PC-9 (cell line): ENCODE results near the gene ICAM3. TPM values are rescaled to one million over a fixed set of nuclear protein-coding genes. Genes with fewer than 3 reads are reported as not detected.
A peak's percentile ranks its signal among the peaks of the same experiment; 100 is the strongest.
"Not testable (repeated sequence)": the region's sequence is repeated elsewhere in the genome, so short reads cannot be mapped to it uniquely, and the experiment has no call there.

ENCODE experiments used
- BruUV-seq: library from RNA; stranded (reverse); fragments of 400-500 nt; replicated peaks from 2 replicates; lab custom pipeline; 2021; lab: Mats Ljungman, UMichigan
- CTCF ChIA-PET: fragments of 300-600 bp; sonication (Branson Sonifier 250); formaldehyde crosslinking; loops from one replicate; lab custom pipeline; 2022; ENCODE audit warnings: antibody characterized with exemption; lab: Charles Lee
- POLR2A ChIA-PET: fragments of 300-600 bp; sonication (Branson Sonifier 250); formaldehyde crosslinking; loops from one replicate; lab custom pipeline; 2022; ENCODE audit warnings: antibody characterized with exemption; ENCODE audit not compliant: unreplicated experiment; lab: Charles Lee
- DNase-seq, 2 experiments: peaks; one replicate each; pipeline versions ENCODE4 v3.0.0 to v3.0.0-alpha.2; 2015 to 2022; ENCODE audit warnings: mixed read lengths in 1 of 2
- H2AFZ ChIP-seq: fragments of 200-600 bp; sonication (generic); 2 replicates; pipeline ENCODE4 v1.8.1; 2017; ENCODE audit warnings: antibody characterized with exemption
- H3F3A ChIP-seq: fragments of 200-600 bp; sonication (generic); 2 replicates; pipeline ENCODE4 v1.8.1; 2017; ENCODE audit warnings: antibody characterized with exemption, mild to moderate bottlenecking, low read depth; ENCODE audit not compliant: insufficient read depth
- H3K27ac ChIP-seq: fragments of 200-600 bp; sonication (generic); 2 replicates; pipeline ENCODE4 v1.6.1; 2016; ENCODE audit warnings: mixed run types
- H3K27me3 ChIP-seq: fragments of 200-600 bp; sonication (generic); 2 replicates; pipeline ENCODE4 v1.6.1; 2016; ENCODE audit warnings: low read depth, mixed run types; ENCODE audit not compliant: insufficient read depth
- H3K36me3 ChIP-seq: fragments of 200-600 bp; sonication (generic); 2 replicates; pipeline ENCODE4 v1.6.1; 2016; ENCODE audit warnings: low read depth, mixed run types
- H3K4me1 ChIP-seq: fragments of 200-600 bp; sonication (generic); replicated peaks from 2 replicates; pipeline ENCODE4 v1.6.1; 2016; ENCODE audit warnings: mixed run types; ENCODE audit not compliant: insufficient read depth
- H3K4me2 ChIP-seq: fragments of 200-600 bp; sonication (generic); 2 replicates; pipeline ENCODE4 v1.6.1; 2017; ENCODE audit warnings: mixed run types
- H3K4me3 ChIP-seq: fragments of 200-600 bp; sonication (generic); 2 replicates; pipeline ENCODE4 v1.6.1; 2016; ENCODE audit warnings: mixed run types
- H3K79me2 ChIP-seq: fragments of 200-600 bp; sonication (generic); 2 replicates; pipeline ENCODE4 v1.6.1; 2017; ENCODE audit warnings: low read depth, mixed run types
- H3K9me2 ChIP-seq: fragments of 200-600 bp; sonication (generic); 2 replicates; pipeline ENCODE4 v1.8.1; 2017; ENCODE audit warnings: mild to moderate bottlenecking; ENCODE audit not compliant: insufficient read depth
- H3K9me3 ChIP-seq: fragments of 200-600 bp; sonication (generic); 2 replicates; pipeline ENCODE4 v1.8.1; 2016; ENCODE audit warnings: low read depth; ENCODE audit not compliant: insufficient read depth
- H4K20me1 ChIP-seq: fragments of 200-600 bp; sonication (generic); 2 replicates; pipeline ENCODE4 v1.8.1; 2017; ENCODE audit not compliant: insufficient read depth
- EZH2 ChIP-seq: fragments of 200-600 bp; sonication (generic); IDR thresholded peaks from 2 replicates; pipeline ENCODE4 v1.8.0; 2017; ENCODE audit warnings: antibody characterized with exemption, low read depth
- intact Hi-C: fragments of 100-400 bp; cut with micrococcal nuclease; formaldehyde crosslinking; loops from one replicate; pipeline ENCODE4 v1.10.0; 2022; ENCODE audit not compliant: unreplicated experiment
- total RNA-seq: library from RNA; stranded (reverse); gene quantifications from 2 replicates; pipeline ENCODE4 v1.2.3, GENCODE V29; 2021
- TF ChIP-seq, protein P1 (sequence below): fragments of 200-600 bp; sonication (generic); conservative IDR thresholded peaks from 2 replicates; pipeline ENCODE4 v1.6.1; 2017; ENCODE audit warnings: mixed run types, antibody characterized with exemption, mild to moderate bottlenecking, moderate library complexity

Gene ICAM3
- total RNA-seq, 1 experiment from 2014 or later = 22.7 TPM

DNA sequence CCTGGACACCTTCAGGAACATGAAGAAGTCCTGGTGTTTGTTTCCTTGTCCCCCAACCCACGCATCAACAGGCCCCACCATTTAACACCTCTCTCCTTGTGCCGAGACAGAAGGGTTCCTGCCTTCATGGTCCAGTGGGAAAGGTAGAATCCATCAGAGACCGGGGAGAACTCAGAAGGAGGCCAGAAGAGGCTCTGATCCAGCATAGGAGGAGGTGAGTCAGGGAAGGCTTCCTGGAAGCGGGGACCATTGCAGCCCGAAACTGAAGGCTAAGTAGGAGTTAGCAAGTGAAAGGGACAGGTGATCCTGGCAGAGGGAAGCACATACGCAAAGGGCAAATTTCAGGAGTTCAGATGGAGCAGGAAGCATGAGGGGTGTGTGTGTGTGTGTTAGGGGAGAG, 484 bp downstream of the ICAM3 start:
- CTCF ChIA-PET = no interaction called here
- no peak for DNase-seq
- no peaks in the 10 kb centered on the region for H3K36me3 ChIP-seq
- H3K79me2 ChIP-seq = no peaks in the 10 kb centered on the region
- intact Hi-C loops = no loop called here
- H3K4me2 ChIP-seq = no peak overlapping the region
- H3K27me3 ChIP-seq = no peaks in the 10 kb centered on the region
- H3F3A ChIP-seq = 0 out of 2 replicates have a peak, but pooled peaks cover 4% of the 10 kb centered on the region
- no peak overlapping the region for H3K27ac ChIP-seq
- H3K4me1 ChIP-seq = no peaks in the 10 kb centered on the region
- TF ChIP-seq, protein P1, sequence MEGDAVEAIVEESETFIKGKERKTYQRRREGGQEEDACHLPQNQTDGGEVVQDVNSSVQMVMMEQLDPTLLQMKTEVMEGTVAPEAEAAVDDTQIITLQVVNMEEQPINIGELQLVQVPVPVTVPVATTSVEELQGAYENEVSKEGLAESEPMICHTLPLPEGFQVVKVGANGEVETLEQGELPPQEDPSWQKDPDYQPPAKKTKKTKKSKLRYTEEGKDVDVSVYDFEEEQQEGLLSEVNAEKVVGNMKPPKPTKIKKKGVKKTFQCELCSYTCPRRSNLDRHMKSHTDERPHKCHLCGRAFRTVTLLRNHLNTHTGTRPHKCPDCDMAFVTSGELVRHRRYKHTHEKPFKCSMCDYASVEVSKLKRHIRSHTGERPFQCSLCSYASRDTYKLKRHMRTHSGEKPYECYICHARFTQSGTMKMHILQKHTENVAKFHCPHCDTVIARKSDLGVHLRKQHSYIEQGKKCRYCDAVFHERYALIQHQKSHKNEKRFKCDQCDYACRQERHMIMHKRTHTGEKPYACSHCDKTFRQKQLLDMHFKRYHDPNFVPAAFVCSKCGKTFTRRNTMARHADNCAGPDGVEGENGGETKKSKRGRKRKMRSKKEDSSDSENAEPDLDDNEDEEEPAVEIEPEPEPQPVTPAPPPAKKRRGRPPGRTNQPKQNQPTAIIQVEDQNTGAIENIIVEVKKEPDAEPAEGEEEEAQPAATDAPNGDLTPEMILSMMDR = no peak
- no peak for TF ChIP-seq EZH2
- H3K9me2 ChIP-seq = no peaks in the 10 kb centered on the region
- H3K4me3 ChIP-seq = no peak overlapping the region
- no TSS peak for BruUV-seq
- no peak overlapping the region for H2AFZ ChIP-seq
- no peaks in the 10 kb centered on the region for H3K9me3 ChIP-seq
- H4K20me1 ChIP-seq = no peaks in the 10 kb centered on the region
- POLR2A ChIA-PET = no interaction called here

DNA sequence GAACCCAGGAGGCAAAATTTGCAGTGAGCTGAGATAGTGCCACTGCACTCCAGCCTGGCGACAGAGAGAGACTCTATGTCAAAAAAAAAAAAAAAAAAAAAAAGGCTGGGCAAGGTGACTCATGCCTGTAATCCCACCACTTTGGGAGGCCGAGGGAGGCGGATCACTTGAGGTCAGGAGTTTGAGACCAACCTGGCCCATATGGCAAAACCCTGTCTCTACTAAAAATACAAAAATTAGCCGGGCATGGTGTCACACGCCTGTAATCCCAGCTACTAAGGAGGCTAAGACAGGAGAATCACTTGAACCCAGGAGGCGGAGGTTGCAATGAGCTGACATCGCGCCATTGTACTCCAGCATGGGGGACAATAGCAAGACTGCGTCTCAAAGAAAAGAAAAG, 2.7 kb downstream of the ICAM3 start:
- H3K27me3 ChIP-seq, H3K4me3 ChIP-seq, H3F3A ChIP-seq, H3K36me3 ChIP-seq, POLR2A ChIA-PET, H3K9me2 ChIP-seq, intact Hi-C loops, H3K27ac ChIP-seq, H3K4me1 ChIP-seq, DNase-seq, H2AFZ ChIP-seq, BruUV-seq, H3K9me3 ChIP-seq, H3K4me2 ChIP-seq, H4K20me1 ChIP-seq: not testable (repeated sequence)
- CTCF ChIA-PET = interaction anchor here (0.6 kb wide), 1 partner anchor 59 kb away, joined by 5 read pairs; no protein-coding TSS in a partner anchor
- H3K79me2 ChIP-seq = peaks cover 14% of the 10 kb centered on the region

DNA sequence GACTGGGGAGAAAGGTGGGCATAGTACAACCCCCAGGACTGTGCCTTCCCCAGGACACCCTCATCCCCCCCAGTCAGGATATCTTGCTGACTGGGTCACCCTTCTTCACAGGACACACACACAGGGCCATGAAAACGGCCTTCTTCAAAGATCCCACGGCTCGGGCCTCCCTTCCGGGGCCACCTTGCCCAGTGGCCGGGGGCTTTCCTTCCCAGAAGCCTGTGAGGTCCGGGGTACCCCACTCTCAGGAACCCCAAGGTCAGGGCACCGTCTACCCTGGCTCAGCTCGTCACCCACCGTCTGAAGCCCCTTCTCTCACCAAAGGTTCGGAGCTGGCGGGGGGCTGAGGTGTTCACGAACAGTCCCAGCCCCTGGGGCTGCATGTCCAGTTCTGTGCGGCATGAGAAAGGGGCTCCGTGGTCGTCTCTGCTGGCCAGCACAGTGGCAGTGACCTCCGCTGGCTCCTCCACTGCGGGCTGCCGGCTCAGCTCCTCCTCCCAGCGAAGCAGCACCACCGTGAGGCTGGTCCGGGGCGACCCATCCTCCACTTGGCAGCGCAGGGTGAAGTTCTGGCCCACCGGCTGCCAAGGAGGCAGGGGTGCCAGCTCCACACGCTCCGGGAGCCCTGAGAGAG, 4.0 kb downstream of the ICAM3 start:
- TF ChIP-seq, protein P1 = no peak
- no peak for TF ChIP-seq EZH2
- Histone ChIP-seq H3K4me1 (peaks cover 10% of the 10 kb centered on the region), H3K79me2 (peaks cover 24% of the 10 kb centered on the region), H3K27me3 (no peaks in the 10 kb centered on the region), H3K4me2 (peak overlapping the region; percentile 99), H3F3A (peaks cover 6% of the 10 kb centered on the region; the same call in 1 of the 2 replicates), H3K4me3 (peak overlapping the region; percentile 78; the same call in 1 of the 2 replicates), H3K27ac (no peak overlapping the region), H2AFZ (peak overlapping the region; percentile 95; the same call in 1 of the 2 replicates), H3K9me2 (no peaks in the 10 kb centered on the region), H3K36me3 (0 out of 2 replicates have a peak, but pooled peaks cover 3% of the 10 kb centered on the region), H3K9me3 (no peaks in the 10 kb centered on the region), H4K20me1 (peaks cover 7% of the 10 kb centered on the region)
- POLR2A ChIA-PET = interaction anchor here (1.1 to 1.2 kb wide), 2 partner anchors 64 to 66 kb away, joined by 6 to 7 read pairs; partner anchors contain the start of gene ICAM1
- intact Hi-C loops = no loop called here
- DNase-seq = no peak
- no TSS peak for BruUV-seq
- CTCF ChIA-PET = interaction anchor here (0.6 kb wide), 1 partner anchor 53 kb away, joined by 6 read pairs; no protein-coding TSS in a partner anchor
